ENCODE results near the gene CASS4.

CASS4 gene

GRCh38 chr20:56451056-56451765, 39.2 kb downstream of the CASS4 start:
- DNase-seq = no peak

GRCh38 chr20:56453352-56453751, 41.3 kb downstream of the CASS4 start:
- DNase-seq = no peak

GRCh38 chr20:56454754-56455153, 42.7 kb downstream of the CASS4 start:
- no peak for DNase-seq

DNA sequence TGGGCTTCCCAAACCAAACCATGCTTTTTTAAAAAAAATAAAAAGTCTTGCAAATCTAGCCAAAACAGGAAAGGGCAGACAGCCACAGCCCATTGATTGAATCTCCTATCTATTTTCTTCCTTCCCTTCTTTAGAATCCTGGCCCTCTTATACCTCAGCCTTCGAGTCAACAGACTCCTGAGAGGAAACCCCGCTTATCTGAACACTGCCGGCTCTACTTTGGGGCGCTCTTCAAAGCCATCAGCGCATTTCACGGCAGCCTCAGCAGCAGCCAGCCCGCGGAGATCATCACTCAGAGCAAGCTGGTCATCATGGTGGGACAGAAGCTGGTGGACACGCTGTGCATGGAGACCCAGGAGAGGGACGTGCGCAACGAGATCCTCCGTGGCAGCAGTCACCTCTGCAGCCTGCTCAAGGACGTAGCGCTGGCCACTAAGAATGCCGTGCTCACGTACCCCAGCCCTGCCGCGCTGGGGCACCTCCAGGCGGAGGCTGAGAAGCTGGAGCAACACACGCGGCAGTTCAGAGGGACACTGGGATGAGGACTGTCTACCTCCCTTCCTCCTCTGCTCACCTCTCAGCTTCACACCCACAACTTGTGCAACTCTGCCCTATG, 46.3 kb downstream of the CASS4 start:
- DNase-seq = no peak

GRCh38 chr20:56460459-56460858, 48.4 kb downstream of the CASS4 start:
- no peak for DNase-seq

DNA sequence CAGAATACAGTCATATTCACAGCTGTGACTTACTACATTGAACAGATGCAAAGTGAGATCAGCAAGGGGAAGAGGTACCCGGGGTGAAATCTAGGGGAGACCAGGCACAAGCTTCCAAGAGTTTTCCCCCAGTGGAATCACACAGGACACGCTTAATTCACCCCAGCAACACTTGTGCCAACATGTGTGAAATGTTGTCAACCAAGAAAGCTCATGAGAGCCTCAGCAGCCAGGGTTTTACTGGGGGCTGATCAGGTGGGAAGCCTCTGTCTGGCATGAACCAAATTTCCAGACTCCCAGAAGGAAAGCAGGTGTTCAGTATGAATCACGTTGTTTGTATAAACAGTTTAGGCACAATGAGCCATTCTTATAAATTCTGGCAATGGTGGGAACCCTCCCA, 49.5 kb downstream of the CASS4 start:
- DNase-seq = no peak

- DNase-seq = peak; percentile 56
Measured at GRCh38 chr20:56463428-56463827, 51.4 kb downstream of the CASS4 start.

- DNase-seq = peak; percentile 60
Measured at GRCh38 chr20:56465997-56466396, 53.9 kb downstream of the CASS4 start.

DNA sequence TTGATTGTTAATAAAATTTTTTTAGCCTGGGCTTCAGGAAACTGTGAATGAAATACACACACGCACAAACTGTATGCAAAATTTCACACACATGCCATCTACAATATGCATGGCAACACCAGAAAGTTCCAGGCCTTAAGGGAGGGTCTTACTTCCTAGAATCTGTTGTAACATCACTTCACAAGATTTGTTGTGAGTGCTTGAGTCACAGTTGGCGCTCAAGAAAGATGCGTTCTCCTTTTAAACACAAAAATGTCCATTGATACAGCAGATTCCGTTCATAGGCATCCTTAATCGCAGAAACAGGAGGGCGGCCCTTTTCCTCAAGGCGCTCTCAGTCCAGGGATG, 55.9 kb downstream of the CASS4 start:
- DNase-seq = no peak

DNA sequence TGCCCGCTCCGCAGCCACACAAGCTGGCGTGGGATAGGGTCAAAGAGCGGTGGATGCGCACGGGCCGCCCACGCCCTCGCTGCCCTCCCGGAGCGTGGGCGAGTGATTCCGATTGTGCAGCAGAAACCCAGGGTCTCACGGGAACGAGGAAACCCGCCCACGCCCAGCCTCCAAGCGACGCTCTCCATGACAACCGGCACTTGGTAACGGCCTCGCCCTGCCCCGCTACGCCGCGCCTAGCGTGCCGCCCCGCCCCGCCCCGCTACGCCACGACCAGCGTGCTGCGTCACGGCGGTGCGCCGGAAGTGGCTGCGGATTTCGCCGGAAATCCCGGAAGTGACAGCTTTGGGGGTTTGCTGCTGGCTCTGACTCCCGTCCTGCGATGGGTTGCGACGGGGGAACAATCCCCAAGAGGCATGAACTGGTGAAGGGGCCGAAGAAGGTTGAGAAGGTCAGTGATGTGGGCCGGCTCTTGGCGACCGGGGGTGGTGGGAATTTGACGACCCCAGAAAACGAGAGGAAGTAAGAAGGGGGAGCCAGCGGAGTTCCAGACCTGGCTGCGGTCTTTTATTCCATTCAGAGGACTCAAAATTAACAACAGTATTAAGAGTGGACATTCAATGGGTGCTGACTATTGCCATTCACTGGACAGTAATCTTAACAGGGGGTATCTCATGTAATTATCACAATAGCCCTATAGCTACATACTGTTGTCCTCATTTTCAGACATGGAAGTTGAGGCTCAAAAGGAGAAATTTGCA, 56.4 kb downstream of the CASS4 start, which contains the start of gene RTF2:
Gene RTF2 (plus strand): TSS at position 312 of the 761 bp plus-strand sequence. CDS start 71 bp downstream, at position 383.
- DNase-seq = peak; percentile 90

DNA sequence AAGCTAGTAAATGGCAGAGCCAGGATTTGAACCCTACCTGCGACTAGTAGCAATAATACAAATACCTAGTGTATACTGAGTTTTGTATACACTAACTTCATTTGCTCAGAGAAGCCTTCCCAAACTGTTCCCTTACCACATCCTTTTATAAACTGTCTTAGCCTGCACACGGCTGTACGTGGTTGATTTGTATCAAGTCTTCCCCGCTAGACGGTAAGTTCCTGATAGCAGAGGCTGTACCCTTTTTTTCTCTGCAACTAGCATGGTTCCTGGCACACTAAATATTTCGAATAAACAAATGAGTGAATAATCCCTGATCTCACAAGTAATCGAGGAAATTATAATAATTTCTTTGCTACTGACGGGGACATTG, 57.0 kb downstream of the CASS4 start:
- DNase-seq = no peak

DNA sequence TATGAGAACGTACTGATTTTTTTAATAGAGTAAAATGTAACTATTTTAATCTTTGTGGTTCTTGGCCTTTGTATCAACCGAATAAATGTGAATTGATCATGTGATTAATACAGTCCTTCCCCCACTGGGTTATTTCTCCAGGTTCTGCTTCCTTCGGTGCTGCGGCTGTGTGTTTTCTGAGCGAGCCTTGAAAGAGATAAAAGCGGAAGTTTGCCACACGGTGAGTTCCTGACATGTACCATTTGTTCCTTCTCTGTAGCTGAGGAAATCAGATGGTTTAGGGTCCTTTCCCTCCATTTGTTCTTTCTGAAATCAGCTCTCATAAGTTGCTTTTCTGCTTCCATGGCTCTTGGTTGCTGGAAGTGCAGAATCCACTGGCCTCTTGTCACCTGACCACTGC, 71.9 kb downstream of the CASS4 start:
- peak; percentile 29 for DNase-seq

DNA sequence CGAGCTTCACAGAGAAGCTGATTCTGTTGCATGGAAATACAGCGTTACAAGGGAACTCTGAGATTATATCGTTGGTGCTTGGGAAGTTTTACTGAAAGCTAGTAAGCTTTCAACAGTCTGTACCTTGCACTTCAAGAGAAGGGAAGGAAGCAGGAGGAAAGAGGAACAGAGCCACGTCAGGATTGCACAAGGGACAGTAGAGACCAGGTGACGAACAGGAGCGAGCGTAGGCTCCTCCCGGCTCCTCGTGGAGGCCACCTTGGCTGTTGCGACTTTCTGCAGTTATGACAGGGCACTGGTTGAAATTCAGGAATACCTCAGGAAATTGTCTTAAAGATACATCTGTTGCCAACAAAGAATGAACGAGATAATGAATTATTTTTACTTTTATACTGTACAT, 75.2 kb downstream of the CASS4 start:
- no peak for DNase-seq

- no peak for DNase-seq
Measured at GRCh38 chr20:56488566-56488965, 76.5 kb downstream of the CASS4 start.

DNA sequence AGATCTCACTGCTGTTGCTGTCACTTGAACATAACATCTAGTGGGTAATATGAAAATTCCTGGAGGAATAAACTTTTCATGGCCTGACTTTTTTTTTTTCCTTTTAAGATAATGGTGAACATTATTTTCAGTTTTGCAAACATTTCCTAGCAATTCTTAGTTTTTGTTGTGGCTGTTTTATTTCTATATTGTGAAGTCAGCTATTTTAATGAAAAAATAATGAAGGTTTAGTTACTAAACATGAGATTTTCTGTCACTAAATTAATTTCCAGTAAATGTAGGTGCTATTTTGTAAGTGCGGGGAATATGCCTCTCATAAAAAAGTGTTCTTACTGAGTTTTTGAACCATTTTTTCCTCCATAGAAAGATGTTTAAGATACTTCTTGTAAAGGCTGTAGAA, 89.1 kb downstream of the CASS4 start:
- no peak for DNase-seq

- DNase-seq = no peak
Measured at GRCh38 chr20:56503916-56504315, 91.9 kb downstream of the CASS4 start.

- no peak for DNase-seq
Measured at GRCh38 chr20:56504373-56505005, 92.4 kb downstream of the CASS4 start.

- DNase-seq = no peak
Measured at GRCh38 chr20:56506103-56506502, 94.0 kb downstream of the CASS4 start.

Data from KG1 (cell line).